ENCODE results near the gene PDXP. TPM values are rescaled to one million over a fixed set of nuclear protein-coding genes. Genes with fewer than 3 reads are reported as not detected.

The PDXP gene
- polyA plus RNA-seq, 6 donors from 2014 or later, result 4.0 to 14.3 (median 7.6) TPM

DNA sequence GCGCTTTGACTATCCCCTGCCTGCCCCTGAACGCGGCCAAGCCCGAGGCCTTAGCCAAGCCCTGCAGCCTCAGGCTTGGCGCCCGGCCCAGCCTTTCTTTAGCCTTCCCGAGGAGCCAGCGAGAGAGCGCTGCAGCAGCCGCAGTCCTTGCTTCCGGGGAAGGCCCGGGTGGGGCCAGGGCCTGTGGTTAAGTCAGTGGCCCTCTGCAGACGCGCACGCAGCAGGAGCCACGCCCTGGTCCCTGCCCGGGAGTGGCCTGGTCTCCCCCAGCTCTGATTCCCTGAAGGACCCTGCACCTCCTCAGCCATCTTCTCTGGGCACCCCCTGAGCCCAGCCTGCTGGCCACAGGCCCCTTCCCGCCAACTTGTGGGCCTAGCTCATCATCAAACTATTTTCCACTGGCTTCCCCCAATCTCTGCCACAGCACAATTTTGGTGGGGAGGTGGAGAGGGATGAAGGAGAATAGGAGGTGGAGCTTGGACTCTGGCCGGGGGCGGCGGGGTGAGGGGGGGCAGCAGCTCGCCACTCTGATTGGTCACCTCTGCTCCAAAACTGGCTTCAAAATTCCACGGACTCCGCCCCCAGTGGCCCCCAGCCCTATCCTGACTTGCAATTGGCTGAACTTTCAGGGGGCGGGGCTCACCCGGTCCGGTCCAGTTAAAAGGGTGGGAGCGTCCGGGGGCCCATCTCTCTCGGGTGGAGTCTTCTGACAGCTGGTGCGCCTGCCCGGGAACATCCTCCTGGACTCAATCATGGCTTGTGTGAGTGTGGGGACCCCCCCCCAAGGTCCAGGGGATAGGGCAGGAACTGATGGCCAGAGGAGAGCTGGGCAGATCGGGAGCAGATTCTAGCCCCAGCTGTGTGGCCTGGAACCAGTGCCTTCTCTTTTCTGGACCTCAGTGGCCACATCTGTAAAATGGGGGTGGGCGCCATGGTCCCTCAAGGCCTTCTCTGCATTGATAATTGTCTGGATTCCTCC is 16.7 kb downstream of the PDXP start, which contains the start of gene LGALS1:
TSS of gene LGALS1 (plus strand) at position 686 of the 979 bp plus-strand sequence. CDS start at position 753, 67 bp downstream.
- H3K36me3 Mint-ChIP-seq, result no peaks in the 10 kb centered on the region
- peak; percentile 55 for DNase-seq

DNA sequence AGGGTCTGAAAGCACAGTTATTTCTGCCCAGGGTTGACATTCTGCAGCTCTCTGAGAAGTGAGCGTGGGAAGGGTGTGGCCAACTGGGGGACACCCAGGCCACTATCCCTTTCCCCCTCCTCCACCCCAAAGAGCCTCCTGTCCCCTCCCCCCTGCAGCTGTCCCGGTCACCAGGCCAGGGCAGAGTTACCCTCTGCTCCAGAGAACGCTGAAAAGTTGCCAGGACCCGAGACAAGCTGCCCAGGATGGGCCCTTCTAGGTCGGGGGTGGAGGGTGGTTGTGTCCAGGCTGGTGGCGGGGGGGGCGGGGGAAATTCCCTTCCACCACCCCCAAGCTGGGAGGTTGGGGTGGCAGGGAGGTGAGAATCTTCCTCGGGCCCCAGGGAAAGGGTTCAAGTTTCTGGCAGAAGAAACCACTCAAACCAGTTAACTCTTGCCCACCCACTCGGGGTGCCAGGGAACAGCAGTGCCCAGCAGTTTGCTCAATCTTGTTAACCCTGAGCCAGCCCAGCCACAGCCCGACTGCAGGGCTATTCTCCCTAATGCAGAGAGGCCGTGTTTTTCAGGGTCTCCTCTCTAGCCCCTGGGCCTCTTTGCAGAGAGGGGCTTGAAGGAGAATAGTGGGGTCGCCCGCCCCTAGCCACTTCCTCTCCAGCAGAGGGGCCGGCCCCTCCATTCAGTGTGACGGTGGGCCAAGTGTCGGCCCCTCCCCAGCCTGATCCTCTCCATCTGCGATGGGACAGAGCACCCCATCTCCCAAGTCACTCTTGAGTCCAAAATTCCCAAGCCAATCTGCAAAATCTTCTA is 17.6 kb downstream of the PDXP start:
- H3K9me3 Mint-ChIP-seq, result no peaks in the 10 kb centered on the region
- H3K36me3 Mint-ChIP-seq, result no peaks in the 10 kb centered on the region
- DNase-seq (no peak), ATAC-seq (ENCODE audit: low read depth in 2 of 2) (no peak)
- H3K4me3 Mint-ChIP-seq, result peak overlapping the region; percentile 86 to 96 (median 92)
- peaks cover 42 to 58% (median 47%) of the 10 kb centered on the region in 3 donors for H3K4me1 Mint-ChIP-seq
- H3K27me3 Mint-ChIP-seq, result no peaks in the 10 kb centered on the region
- peak overlapping the region; percentile 90 to 100 (median 98) for H3K27ac Mint-ChIP-seq

More for the DNA sequence above, 16.7 kb downstream of the PDXP start, which contains the start of gene LGALS1:
- ATAC-seq (ENCODE audit: low read depth in 2 of 2), result peak; percentile 13
- Mint-ChIP-seq H3K4me1 (peaks cover 44 to 55% (median 49%) of the 10 kb centered on the region in 3 donors), H3K27ac (peak within 1 kb of the TSS; percentile 90 to 100 (median 98)), H3K4me3 (peak within 1 kb of the TSS; percentile 86 to 96 (median 92)), H3K27me3 (no peaks in the 10 kb centered on the region), H3K9me3 (no peaks in the 10 kb centered on the region)

DNA sequence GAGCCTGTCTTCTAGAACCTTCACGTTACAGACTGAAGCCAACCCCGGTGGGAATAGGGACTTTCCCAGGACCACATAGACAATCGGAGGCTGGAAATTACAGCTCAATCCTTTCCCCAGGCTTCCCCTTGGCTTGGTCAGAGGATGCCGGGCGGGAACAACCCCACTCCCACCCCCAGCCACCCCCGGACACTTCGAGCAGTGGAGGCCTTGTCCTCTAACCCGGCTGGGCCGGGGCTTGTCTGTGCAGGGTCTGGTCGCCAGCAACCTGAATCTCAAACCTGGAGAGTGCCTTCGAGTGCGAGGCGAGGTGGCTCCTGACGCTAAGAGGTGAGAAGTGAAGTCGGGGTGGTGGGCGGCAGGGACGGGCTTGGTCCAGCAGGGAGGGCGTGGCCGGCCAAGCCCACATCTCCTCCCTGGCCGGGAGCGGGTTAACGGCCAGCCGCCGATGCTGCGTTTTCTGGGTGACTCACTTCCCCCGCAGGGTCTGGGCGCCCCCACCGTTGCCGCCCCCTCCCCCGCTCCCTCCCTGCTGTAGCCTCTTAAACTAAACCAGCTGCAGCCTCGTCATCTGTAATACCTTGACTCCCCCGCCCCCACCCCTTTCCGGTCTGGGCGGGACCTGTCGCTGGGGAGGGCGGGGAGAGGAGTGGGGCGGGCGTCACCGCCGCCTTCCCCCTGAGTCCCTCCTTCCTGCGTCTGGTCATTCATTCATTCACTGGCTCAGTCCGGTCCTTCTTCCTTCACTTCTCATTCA is 18.4 kb downstream of the PDXP start:
- Mint-ChIP-seq H3K36me3 (no peaks in the 10 kb centered on the region), H3K27me3 (no peaks in the 10 kb centered on the region), H3K4me1 (peaks cover 49 to 64% (median 50%) of the 10 kb centered on the region in 3 donors), H3K4me3 (peak overlapping the region; percentile 86 to 96 (median 92)), H3K27ac (peak overlapping the region; percentile 96 to 100 (median 99)), H3K9me3 (no peaks in the 10 kb centered on the region)
- DNase-seq (peak; percentile 94), ATAC-seq (ENCODE audit: low read depth in 2 of 2) (peak; percentile 84 to 85)

GRCh38 chr22:37677493-37677974 is 19.0 kb downstream of the PDXP start:
- DNase-seq (no peak), ATAC-seq (ENCODE audit: low read depth in 2 of 2) (peak; percentile 55 to 59)
- H3K4me1 Mint-ChIP-seq, result peaks cover 43 to 58% (median 46%) of the 10 kb centered on the region in 3 donors
- peak overlapping the region; percentile 96 to 100 (median 99) for H3K27ac Mint-ChIP-seq
- no peaks in the 10 kb centered on the region for H3K9me3 Mint-ChIP-seq
- H3K36me3 Mint-ChIP-seq, result no peaks in the 10 kb centered on the region
- H3K4me3 Mint-ChIP-seq, result peak overlapping the region; percentile 86 to 96 (median 92)
- no peaks in the 10 kb centered on the region for H3K27me3 Mint-ChIP-seq

GRCh38 chr22:37678372-37678771 is 19.8 kb downstream of the PDXP start:
- no peak for ATAC-seq (ENCODE audit: low read depth in 2 of 2)
- Mint-ChIP-seq H3K36me3 (no peaks in the 10 kb centered on the region), H3K27me3 (no peaks in the 10 kb centered on the region), H3K4me3 (peak overlapping the region in 1 of 8 donors; percentile 6), H3K4me1 (peaks cover 38 to 51% (median 40%) of the 10 kb centered on the region in 3 donors), H3K27ac (peak overlapping the region in 4 of 6 donors; percentile 67 to 96 (median 88)), H3K9me3 (no peaks in the 10 kb centered on the region)
- no peak for DNase-seq

DNA sequence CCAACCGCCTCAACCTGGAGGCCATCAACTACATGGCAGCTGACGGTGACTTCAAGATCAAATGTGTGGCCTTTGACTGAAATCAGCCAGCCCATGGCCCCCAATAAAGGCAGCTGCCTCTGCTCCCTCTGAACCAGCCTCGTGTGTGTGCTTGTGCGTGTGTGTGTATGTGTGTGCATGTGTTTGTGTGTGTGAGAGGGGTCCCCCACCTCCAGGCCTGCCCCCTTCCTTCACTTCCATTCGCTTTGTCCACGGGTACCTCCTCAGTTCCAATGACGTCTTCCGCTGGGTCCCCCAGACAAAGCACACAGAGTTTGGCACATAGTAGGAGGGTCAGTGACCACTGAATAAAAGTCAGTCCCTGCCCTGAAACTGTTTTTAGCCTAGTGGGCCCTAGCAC is 21.1 kb downstream of the PDXP start:
- peak overlapping the region; percentile 21 to 76 (median 50) for H3K27ac Mint-ChIP-seq
- no peak for ATAC-seq (ENCODE audit: low read depth in 2 of 2)
- no peaks in the 10 kb centered on the region for H3K36me3 Mint-ChIP-seq
- H3K4me1 Mint-ChIP-seq, result peaks cover 31 to 39% (median 31%) of the 10 kb centered on the region in 3 donors
- DNase-seq, result no peak
- no peaks in the 10 kb centered on the region for H3K27me3 Mint-ChIP-seq
- peak overlapping the region in 3 of 8 donors; percentile 26 to 73 (median 47) for H3K4me3 Mint-ChIP-seq
- H3K9me3 Mint-ChIP-seq, result no peaks in the 10 kb centered on the region

DNA sequence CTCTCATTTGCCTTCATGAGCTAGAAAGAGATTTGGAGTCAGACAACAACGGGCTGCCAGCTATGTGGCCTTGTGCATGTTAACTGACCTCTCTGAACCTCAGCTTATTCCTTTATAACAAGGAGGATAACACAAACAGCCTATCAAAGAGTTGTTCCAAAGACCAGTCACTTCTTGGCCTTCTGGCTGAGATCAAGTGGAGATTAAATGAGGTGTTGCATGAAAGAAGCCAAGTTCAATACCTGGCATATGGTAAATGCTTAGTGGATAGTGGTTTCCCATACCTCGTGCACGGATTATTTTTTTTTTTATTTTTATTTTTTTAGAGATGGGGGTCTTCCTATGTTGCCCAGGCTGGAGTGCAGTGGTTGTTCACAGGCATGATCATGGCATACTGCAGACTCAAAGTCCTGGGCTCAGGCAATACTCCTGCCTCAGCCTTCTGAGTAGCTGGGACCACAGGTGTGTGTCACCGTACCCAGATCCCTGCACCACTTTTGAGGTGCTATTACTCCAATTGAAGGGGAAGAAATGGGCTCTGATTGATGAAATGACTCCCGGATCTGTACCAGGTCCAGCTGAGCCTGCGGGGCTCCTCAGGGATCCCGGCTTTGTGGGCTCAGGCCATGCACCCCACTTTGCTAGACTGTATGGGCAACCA is 21.8 kb downstream of the PDXP start:
- Mint-ChIP-seq H3K36me3 (no peaks in the 10 kb centered on the region), H3K9me3 (no peaks in the 10 kb centered on the region), H3K27ac (peak overlapping the region in 3 of 6 donors; percentile 49 to 78 (median 54)), H3K27me3 (no peaks in the 10 kb centered on the region), H3K4me3 (peak overlapping the region in 2 of 8 donors; percentile 29 to 73), H3K4me1 (peaks cover 25 to 35% (median 26%) of the 10 kb centered on the region in 3 donors)
- no peak for DNase-seq
- no peak for ATAC-seq (ENCODE audit: low read depth in 2 of 2)

DNA sequence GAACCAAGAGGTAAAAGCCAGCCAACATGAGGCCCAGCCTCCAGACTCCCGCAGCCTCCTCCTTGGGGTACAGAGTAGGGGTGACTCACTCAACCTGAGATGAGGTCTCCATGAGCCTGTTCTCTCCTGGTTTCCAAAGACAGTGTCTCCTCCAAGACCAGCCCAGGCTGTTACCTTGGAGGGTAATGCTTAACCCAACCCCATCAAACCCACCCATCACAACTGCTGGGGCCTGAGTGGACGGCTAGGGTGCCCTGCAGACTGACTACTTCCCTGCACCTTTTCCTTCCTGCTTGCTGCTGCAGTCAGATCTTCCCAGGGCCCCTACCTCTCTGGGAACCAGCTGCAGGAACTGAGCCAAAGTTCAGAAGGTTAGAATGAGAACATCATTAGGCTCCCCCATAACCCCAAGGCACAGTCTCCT is 22.5 kb downstream of the PDXP start:
- no peaks in the 10 kb centered on the region for H3K9me3 Mint-ChIP-seq
- H3K27me3 Mint-ChIP-seq, result no peaks in the 10 kb centered on the region
- peaks cover 24 to 35% (median 28%) of the 10 kb centered on the region in 3 donors for H3K4me1 Mint-ChIP-seq
- no peaks in the 10 kb centered on the region for H3K36me3 Mint-ChIP-seq
- no peak for ATAC-seq (ENCODE audit: low read depth in 2 of 2)
- no peak for DNase-seq
- H3K27ac Mint-ChIP-seq, result peak overlapping the region in 3 of 6 donors; percentile 47 to 70 (median 57)
- H3K4me3 Mint-ChIP-seq, result peak overlapping the region in 1 of 8 donors; percentile 35

DNA sequence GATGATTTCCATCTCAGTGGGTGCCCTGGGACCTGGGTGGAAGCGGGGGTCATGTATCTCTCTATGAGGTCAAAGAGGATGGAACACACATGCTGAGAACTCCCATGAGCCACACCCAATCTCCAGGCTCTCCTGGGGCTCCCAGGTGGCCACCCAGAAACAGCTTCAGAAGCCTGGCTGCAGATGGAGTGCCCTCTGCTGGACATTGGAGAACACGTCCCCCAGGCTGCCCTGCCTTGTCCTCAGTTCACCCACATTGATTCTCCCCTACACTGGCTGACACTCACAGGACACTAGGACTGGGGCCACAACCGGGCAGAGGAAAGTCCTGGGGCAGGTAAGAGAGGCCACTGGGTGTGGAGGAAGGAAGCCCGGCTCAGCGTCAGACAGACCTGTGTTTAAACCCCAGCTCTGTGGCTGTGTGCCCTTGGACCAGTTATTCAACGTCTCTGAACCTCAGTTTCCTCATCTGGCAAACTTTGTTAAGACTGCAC is 23.1 kb downstream of the PDXP start:
- H3K4me1 Mint-ChIP-seq, result peaks cover 24 to 33% (median 27%) of the 10 kb centered on the region in 3 donors
- peak overlapping the region in 3 of 8 donors; percentile 16 to 68 (median 35) for H3K4me3 Mint-ChIP-seq
- no peaks in the 10 kb centered on the region for H3K27me3 Mint-ChIP-seq
- no peaks in the 10 kb centered on the region for H3K9me3 Mint-ChIP-seq
- no peaks in the 10 kb centered on the region for H3K36me3 Mint-ChIP-seq
- ATAC-seq (ENCODE audit: low read depth in 2 of 2) (peak in 1 of 2 donors; percentile 10), DNase-seq (peak; percentile 65)
- H3K27ac Mint-ChIP-seq, result peak overlapping the region in 4 of 6 donors; percentile 43 to 70 (median 52)

- Mint-ChIP-seq H3K27ac (peak overlapping the region in 3 of 6 donors; percentile 52 to 98 (median 97)), H3K27me3 (no peaks in the 10 kb centered on the region), H3K9me3 (no peaks in the 10 kb centered on the region), H3K4me1 (peaks cover 28 to 41% (median 38%) of the 10 kb centered on the region in 3 donors), H3K36me3 (peaks cover 0 to 8% of the 10 kb centered on the region in 2 donors), H3K4me3 (peak overlapping the region; percentile 37 to 98 (median 97))
- ATAC-seq (ENCODE audit: low read depth in 2 of 2) (no peak), DNase-seq (no peak)
Observed at GRCh38 chr22:37684803-37685615, 26.5 kb downstream of the PDXP start.

All from naive B cell (primary cell).